Erythroblast (primary cell): ENCODE data around the gene MAGOHB.

Source experiments
- GATA1 ChIP-seq: IDR thresholded peaks from 2 replicates; pipeline ENCODE4 v1.6.1; 2011; ENCODE audit warnings: low read depth, mild to moderate bottlenecking, control low read depth, low read length, moderate library complexity
- POLR2A ChIP-seq: IDR thresholded peaks from 2 replicates; pipeline ENCODE4 v1.6.1; 2011; ENCODE audit warnings: mild to moderate bottlenecking, low read length

GRCh38 chr12:10612110-10612509 is 1.3 kb downstream of the MAGOHB start:
- TF ChIP-seq POLR2A = no peak
- TF ChIP-seq GATA1 = no peak
